Kidney (tissue), 14 donors: ENCODE data around the gene YBEY. TPM values are rescaled to one million over a fixed set of nuclear protein-coding genes. Genes with fewer than 3 reads are reported as not detected.

Experiments
- DNase-seq, 5 donors: peaks; one replicate each; pipeline ENCODE4 v3.0.0-alpha.2; 2013 to 2020
- FAIRE-seq: peaks from 2 replicates; lab custom pipeline; 2012; peaks lifted over from hg19 to GRCh38; lab: Jason Lieb, UNC
- H3K27ac ChIP-seq, 2 donors: one replicate each; pipeline ENCODE4 v1.7.0; 2013; ENCODE audit warnings: low read depth in 2 of 2, low read length in 2 of 2, inconsistent platforms in 1 of 2
- H3K27me3 ChIP-seq: one replicate; pipeline ENCODE4 v1.7.1; 2013; ENCODE audit warnings: low read length, inconsistent platforms; ENCODE audit not compliant: control insufficient read depth, insufficient read depth
- H3K36me3 ChIP-seq, 3 donors: one replicate each; pipeline versions ENCODE4 v1.7.0 to v1.7.1; 2013; ENCODE audit warnings: low read length in 3 of 3, control low read depth in 1 of 3, inconsistent platforms in 1 of 3; ENCODE audit not compliant: insufficient read depth in 3 of 3, control insufficient read depth in 2 of 3
- H3K4me1 ChIP-seq, 3 donors: one replicate each; pipeline versions ENCODE4 v1.7.0 to v1.7.1; 2013; ENCODE audit warnings: low read length in 3 of 3, inconsistent platforms in 1 of 3, low read depth in 1 of 3; ENCODE audit not compliant: control insufficient read depth in 2 of 3, insufficient read depth in 2 of 3
- H3K4me3 ChIP-seq, 3 donors: one replicate each; pipeline versions ENCODE4 v1.7.0 to v1.8.1; 2013; ENCODE audit warnings: low read length in 3 of 3, control low read depth in 1 of 3, inconsistent platforms in 1 of 3
- H3K9ac ChIP-seq, 3 donors: one replicate each; pipeline versions ENCODE4 v1.7.0 to v1.7.1; 2013; ENCODE audit warnings: low read length in 3 of 3, control low read depth in 1 of 3, inconsistent platforms in 1 of 3
- H3K9me3 ChIP-seq, 3 donors: one replicate each; pipeline versions ENCODE4 v1.7.0 to v1.7.1; 2013; ENCODE audit warnings: low read length in 3 of 3, control low read depth in 1 of 3, inconsistent platforms in 1 of 3; ENCODE audit not compliant: control insufficient read depth in 2 of 3, insufficient read depth in 1 of 3
- intact Hi-C: fragments of 100-400 bp; cut with DNase I; formaldehyde crosslinking; loops from one replicate; pipeline ENCODE4 v1.11.1; 2022
- polyA plus RNA-seq: library from polyadenylated mRNA; stranded (reverse); fragments of 350-450 nt; fragmentation: Illumina TruSeq; extraction: RNeasy Lipid Tissue Mini Kit (QIAGEN cat#74804); gene quantifications from one replicate; pipeline ENCODE4 v1.2.3, GENCODE V29; 2014; ENCODE audit warnings: low read depth, low replicate concordance; ENCODE audit not compliant: insufficient read depth
- total RNA-seq: library from RNA; stranded (reverse); fragmentation: NEBNext Ultra II Directional; extraction: Animal tissue kit (Norgen Biotek cat#: 25700); gene quantifications from one replicate; pipeline ENCODE4 v1.2.1, GENCODE V29; 2021
- TF ChIP-seq, protein P1 (sequence below): IDR thresholded peaks from 3 replicates; pipeline ENCODE4 v1.5.1; 2012; ENCODE audit warnings: mild to moderate bottlenecking, moderate library complexity, borderline replicate concordance; ENCODE audit not compliant: insufficient read depth; ENCODE audit errors: extremely low read depth
- donor health status: control.
- donor health status: control.
- donor health status: control.
- donor health status: control.
- donor health status: control.
- donor health status: DM: yes; HTN: yes; CAD: no.
- donor health status: Normal renal cell carcinoma (clear cell type).

Gene YBEY
- total and polyA plus RNA-seq, 2 donors from 2014 or later = 17.5 to 29.6 TPM

DNA sequence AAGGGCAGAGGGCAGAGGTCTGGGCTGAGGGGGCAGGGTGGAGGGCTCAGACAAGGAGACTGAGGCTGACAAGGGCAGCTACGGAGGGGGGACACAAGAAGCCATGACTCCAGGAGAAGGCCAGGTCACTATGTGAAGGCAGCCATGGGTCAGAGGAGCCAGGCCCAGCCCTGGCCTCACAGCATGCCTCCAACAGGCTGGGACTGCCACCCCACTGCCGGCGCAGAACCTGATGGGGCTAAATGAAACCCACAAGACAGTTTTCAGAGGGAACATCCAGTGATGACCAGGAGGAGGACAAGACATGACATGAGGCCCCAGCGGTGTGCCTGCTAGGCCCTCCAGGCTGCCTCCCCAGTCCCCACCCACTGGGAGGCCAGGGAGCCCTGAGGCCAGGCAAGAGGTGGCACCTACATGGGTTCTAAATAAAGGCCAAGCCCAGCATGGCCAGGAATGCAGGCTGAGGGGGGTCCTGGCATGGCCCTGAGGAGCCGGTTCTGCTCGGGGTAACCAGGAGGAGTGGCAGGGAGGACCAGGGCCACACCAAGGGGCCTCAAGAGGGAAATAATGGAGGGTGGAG is 30.3 kb upstream of the YBEY start:
- Histone ChIP-seq H3K27me3 (no peaks in the 10 kb centered on the region), H3K4me3 (no peak overlapping the region), H3K27ac (no peak overlapping the region), H3K36me3 (peaks cover 17 to 68% (median 52%) of the 10 kb centered on the region in 3 donors), H3K4me1 (no peaks in the 10 kb centered on the region), H3K9me3 (no peaks in the 10 kb centered on the region), H3K9ac (no peak overlapping the region)
- TF ChIP-seq, protein P1, sequence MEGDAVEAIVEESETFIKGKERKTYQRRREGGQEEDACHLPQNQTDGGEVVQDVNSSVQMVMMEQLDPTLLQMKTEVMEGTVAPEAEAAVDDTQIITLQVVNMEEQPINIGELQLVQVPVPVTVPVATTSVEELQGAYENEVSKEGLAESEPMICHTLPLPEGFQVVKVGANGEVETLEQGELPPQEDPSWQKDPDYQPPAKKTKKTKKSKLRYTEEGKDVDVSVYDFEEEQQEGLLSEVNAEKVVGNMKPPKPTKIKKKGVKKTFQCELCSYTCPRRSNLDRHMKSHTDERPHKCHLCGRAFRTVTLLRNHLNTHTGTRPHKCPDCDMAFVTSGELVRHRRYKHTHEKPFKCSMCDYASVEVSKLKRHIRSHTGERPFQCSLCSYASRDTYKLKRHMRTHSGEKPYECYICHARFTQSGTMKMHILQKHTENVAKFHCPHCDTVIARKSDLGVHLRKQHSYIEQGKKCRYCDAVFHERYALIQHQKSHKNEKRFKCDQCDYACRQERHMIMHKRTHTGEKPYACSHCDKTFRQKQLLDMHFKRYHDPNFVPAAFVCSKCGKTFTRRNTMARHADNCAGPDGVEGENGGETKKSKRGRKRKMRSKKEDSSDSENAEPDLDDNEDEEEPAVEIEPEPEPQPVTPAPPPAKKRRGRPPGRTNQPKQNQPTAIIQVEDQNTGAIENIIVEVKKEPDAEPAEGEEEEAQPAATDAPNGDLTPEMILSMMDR = no peak
- FAIRE-seq (no peak), DNase-seq (no peak)
- intact Hi-C loops = no loop called here

DNA sequence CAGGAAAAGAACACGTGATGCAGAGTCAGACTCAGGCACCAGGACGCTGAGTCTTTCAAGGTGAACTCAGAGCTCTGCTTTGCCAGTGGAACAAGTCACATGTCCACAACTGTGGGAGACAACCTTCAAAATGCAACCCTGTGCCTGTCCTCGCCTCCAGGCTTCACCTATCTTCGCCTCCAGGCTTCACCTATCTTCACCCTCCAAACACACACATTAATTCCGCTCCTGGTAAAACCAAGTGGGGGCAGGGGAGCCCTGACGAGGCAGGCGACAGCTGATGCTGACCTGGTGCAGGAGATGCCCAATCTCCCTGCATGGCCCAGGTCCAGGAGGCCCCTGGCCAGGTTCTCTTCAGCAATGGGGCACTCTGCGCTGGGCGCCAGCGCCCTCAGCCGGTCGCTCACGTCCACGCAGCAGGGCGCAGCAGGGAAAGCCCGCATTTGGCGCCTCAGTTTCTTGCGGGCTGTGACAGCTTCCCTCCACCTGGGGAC is 29.6 kb upstream of the YBEY start:
- no peak overlapping the region for H3K9ac ChIP-seq
- TF ChIP-seq, protein P1 = no peak
- FAIRE-seq (no peak), DNase-seq (no peak)
- no peaks in the 10 kb centered on the region for H3K4me1 ChIP-seq
- no peaks in the 10 kb centered on the region for H3K9me3 ChIP-seq
- H3K27ac ChIP-seq = no peak overlapping the region
- no peaks in the 10 kb centered on the region for H3K27me3 ChIP-seq
- H3K36me3 ChIP-seq = peaks cover 18 to 68% (median 52%) of the 10 kb centered on the region in 3 donors
- no peak overlapping the region for H3K4me3 ChIP-seq
- intact Hi-C loops = no loop called here

DNA sequence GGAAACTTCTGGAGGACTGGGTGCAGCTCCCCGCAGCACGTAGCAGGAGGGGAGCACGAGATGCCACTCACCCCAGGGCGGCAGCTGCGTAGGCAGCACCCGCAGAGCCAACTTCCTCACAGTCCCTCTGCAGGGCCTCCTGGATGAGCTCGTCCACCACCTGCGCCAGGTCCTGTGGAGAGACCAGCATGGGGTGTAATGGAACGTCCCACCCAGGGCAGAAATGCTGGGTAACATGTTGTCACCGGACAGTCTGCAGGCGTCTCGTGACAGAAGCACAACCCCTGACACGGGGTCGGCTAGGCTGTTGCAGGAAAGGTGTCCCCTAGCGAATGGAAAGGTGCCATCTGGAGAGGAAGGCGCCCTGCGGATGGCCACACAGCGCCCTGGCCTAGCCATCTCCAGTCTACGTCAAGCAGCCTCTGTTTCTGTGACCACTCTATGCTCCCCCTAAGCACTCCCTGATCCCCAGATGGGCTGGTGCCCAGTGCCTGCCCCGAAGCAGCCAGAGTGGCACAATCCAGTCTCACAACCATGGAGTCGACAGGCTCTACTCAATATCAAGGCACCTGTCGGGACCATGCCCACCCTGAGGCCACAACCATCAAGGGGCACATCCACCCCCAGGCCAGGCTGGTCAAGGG is 22.0 kb upstream of the YBEY start:
- Histone ChIP-seq H3K9me3 (no peaks in the 10 kb centered on the region), H3K4me3 (no peak overlapping the region), H3K9ac (no peak overlapping the region), H3K27me3 (no peaks in the 10 kb centered on the region), H3K4me1 (no peaks in the 10 kb centered on the region), H3K27ac (no peak overlapping the region), H3K36me3 (peaks cover 4 to 34% (median 32%) of the 10 kb centered on the region in 3 donors)
- intact Hi-C loops = no loop called here
- FAIRE-seq (no peak), DNase-seq (no peak)
- TF ChIP-seq, protein P1 = no peak
